Liver (tissue), 9 donors: ENCODE results near the gene PPP4R4. TPM values are rescaled to one million over a fixed set of nuclear protein-coding genes. Genes with fewer than 3 reads are reported as not detected.
A peak's percentile ranks its signal among the peaks of the same experiment; 100 is the strongest.

Experiments
- DNase-seq: peaks from one replicate; pipeline ENCODE4 v3.0.0-alpha.2; 2017; ENCODE audit warnings: low spot score
- H3K27ac ChIP-seq, 2 donors: one replicate each; pipeline ENCODE4 v1.7.0; 2013; ENCODE audit warnings: inconsistent platforms in 2 of 2, low read length in 2 of 2, control low read depth in 1 of 2, low read depth in 1 of 2, mild to moderate bottlenecking in 1 of 2
- H3K27me3 ChIP-seq, 4 donors: one replicate each; pipeline versions ENCODE4 v1.6.1 to v1.7.0; 2013; ENCODE audit warnings: low read length in 3 of 4, inconsistent platforms in 1 of 4, mild to moderate bottlenecking in 1 of 4, moderate library complexity in 1 of 4; ENCODE audit not compliant: control insufficient read depth in 4 of 4, insufficient read depth in 4 of 4
- H3K36me3 ChIP-seq, 4 donors: one replicate each; pipeline versions ENCODE4 v1.6.1 to v1.7.0; 2013; ENCODE audit warnings: low read length in 3 of 4, mild to moderate bottlenecking in 3 of 4, low read depth in 1 of 4, moderate library complexity in 1 of 4; ENCODE audit not compliant: control insufficient read depth in 4 of 4, insufficient read depth in 3 of 4
- H3K4me1 ChIP-seq, 4 donors: one replicate each; pipeline versions ENCODE4 v1.6.1 to v1.7.0; 2013; ENCODE audit warnings: low read length in 3 of 4, mild to moderate bottlenecking in 3 of 4, moderate library complexity in 1 of 4; ENCODE audit not compliant: control insufficient read depth in 4 of 4, insufficient read depth in 4 of 4
- H3K4me3 ChIP-seq, 3 donors: one replicate each; pipeline versions ENCODE4 v1.6.1 to v1.7.0; 2013; ENCODE audit warnings: low read length in 3 of 3, control low read depth in 1 of 3, low read depth in 1 of 3, mild to moderate bottlenecking in 1 of 3
- H3K9ac ChIP-seq, 2 donors: one replicate each; pipeline ENCODE4 v1.7.0; 2013; ENCODE audit warnings: low read length in 2 of 2, mild to moderate bottlenecking in 2 of 2, moderate library complexity in 2 of 2, control low read depth in 1 of 2, low read depth in 1 of 2
- H3K9me3 ChIP-seq, 4 donors: one replicate each; pipeline versions ENCODE4 v1.6.1 to v1.7.0; 2013; ENCODE audit warnings: low read length in 3 of 4; ENCODE audit not compliant: control insufficient read depth in 4 of 4
- FOXA2 ChIP-seq: IDR thresholded peaks from 2 replicates; pipeline ENCODE4 v1.6.1; 2016; ENCODE audit warnings: antibody characterized with exemption
- GABPA ChIP-seq, 2 donors: IDR thresholded peaks in 1 of 2; conservative IDR thresholded peaks in 1 of 2; 2 replicates each; pipeline ENCODE4 v1.6.1; 2016; ENCODE audit warnings: antibody characterized with exemption in 2 of 2, mild to moderate bottlenecking in 1 of 2, moderate library complexity in 1 of 2
- HNF4A ChIP-seq, 2 donors: conservative IDR thresholded peaks; 2 replicates each; pipeline ENCODE4 v1.6.1; 2016; ENCODE audit warnings: antibody characterized with exemption in 2 of 2, mild to moderate bottlenecking in 2 of 2
- HNF4G ChIP-seq: IDR thresholded peaks from 2 replicates; pipeline ENCODE4 v1.6.1; 2016; ENCODE audit warnings: antibody characterized with exemption
- JUND ChIP-seq, 2 donors: IDR thresholded peaks; 2 replicates each; pipeline ENCODE4 v1.6.1; 2016; ENCODE audit warnings: antibody characterized with exemption in 2 of 2
- NR2F2 ChIP-seq: IDR thresholded peaks from 2 replicates; pipeline ENCODE4 v1.6.1; 2016; ENCODE audit warnings: antibody characterized with exemption
- RAD21 ChIP-seq, 2 donors: IDR thresholded peaks; 2 replicates each; pipeline ENCODE4 v1.6.1; 2016; ENCODE audit warnings: antibody characterized with exemption in 2 of 2, mild to moderate bottlenecking in 2 of 2
- REST ChIP-seq: IDR thresholded peaks from 2 replicates; pipeline ENCODE4 v1.6.1; 2016; ENCODE audit warnings: antibody characterized with exemption, mild to moderate bottlenecking
- RXRA ChIP-seq, 2 donors: IDR thresholded peaks; 2 replicates each; pipeline ENCODE4 v1.6.1; 2017 to 2018; ENCODE audit warnings: antibody characterized with exemption in 2 of 2, mild to moderate bottlenecking in 1 of 2
- SP1 ChIP-seq: IDR thresholded peaks from 2 replicates; pipeline ENCODE4 v1.6.1; 2018; ENCODE audit warnings: antibody characterized with exemption, mild to moderate bottlenecking
- TAF1 ChIP-seq: conservative IDR thresholded peaks from 2 replicates; pipeline ENCODE4 v1.6.1; 2016; ENCODE audit warnings: antibody characterized with exemption, mild to moderate bottlenecking
- YY1 ChIP-seq: IDR thresholded peaks from 2 replicates; pipeline ENCODE4 v1.6.1; 2016; ENCODE audit warnings: antibody characterized with exemption, mild to moderate bottlenecking
- ZBTB33 ChIP-seq: IDR thresholded peaks from 2 replicates; pipeline ENCODE4 v1.6.1; 2016; ENCODE audit warnings: antibody characterized with exemption
- WGBS: extraction: QIAGEN DNeasy Blood & Tissue Kit; methylation state at CpG from one replicate; pipeline ENCODE4 v1.1.7; 2013; 5-methylcytosine and 5-hydroxymethylcytosine counted together
- polyA plus RNA-seq, 2 donors: library from polyadenylated mRNA; stranded (reverse) in 1 of 2; unstranded in 1 of 2; fragments of 200-250 nt in 1 of 2; fragments of >200 nt in 1 of 2; fragmentation: Nextera tagmentation in 1 of 2; extraction: Ambion mirVana in 1 of 2; gene quantifications; one replicate each; pipeline versions ENCODE4 v1.2.1 to v1.2.3, GENCODE V29; 2013 to 2015
- total RNA-seq, 2 donors: library from RNA; depleted of rRNA; stranded (reverse); fragments of >200 nt; gene quantifications; one replicate each; pipeline ENCODE4 v1.2.3, GENCODE V29; 2014
- TF ChIP-seq, protein P1 (sequence below): fragments of 150-350 bp; IDR thresholded peaks from 2 replicates; pipeline ENCODE4 v1.5.1; 2017; ENCODE audit warnings: improper control_type of control experiment, low read depth, low read length; ENCODE audit not compliant: missing input control
- TF ChIP-seq, protein P2 (sequence below): IDR thresholded peaks from 2 replicates; pipeline ENCODE4 v1.6.1; 2016; ENCODE audit warnings: antibody characterized with exemption
- donor health status: healthy.
- donor health status: healthy.
- donor health status: healthy.
- donor health status: healthy.
- donor health status: healthy.

PPP4R4 gene
- total and polyA plus RNA-seq, 4 donors = 0.52 to 2.4 (median 0.99) TPM

- TF ChIP-seq REST (no peak), JUND (IDR thresholded peaks at IDR 0.05) (no peak), HNF4A (conservative IDR thresholded peaks at IDR 0.05) (peak; percentile 79 to 92), FOXA2 (no peak), RXRA (IDR thresholded peaks at IDR 0.05) (peak; percentile 55 to 82), YY1 (no peak), NR2F2 (no peak), RAD21 (IDR thresholded peaks at IDR 0.05) (peak in 1 of 2 donors; percentile 50), TAF1 (no peak), HNF4G (peak; percentile 90), ZBTB33 (no peak), GABPA (IDR thresholded peaks at IDR 0.05 in 1 of 2, conservative IDR thresholded peaks at IDR 0.05 in 1 of 2) (no peak), SP1 (peak; percentile 54)
- TF ChIP-seq, protein P1, sequence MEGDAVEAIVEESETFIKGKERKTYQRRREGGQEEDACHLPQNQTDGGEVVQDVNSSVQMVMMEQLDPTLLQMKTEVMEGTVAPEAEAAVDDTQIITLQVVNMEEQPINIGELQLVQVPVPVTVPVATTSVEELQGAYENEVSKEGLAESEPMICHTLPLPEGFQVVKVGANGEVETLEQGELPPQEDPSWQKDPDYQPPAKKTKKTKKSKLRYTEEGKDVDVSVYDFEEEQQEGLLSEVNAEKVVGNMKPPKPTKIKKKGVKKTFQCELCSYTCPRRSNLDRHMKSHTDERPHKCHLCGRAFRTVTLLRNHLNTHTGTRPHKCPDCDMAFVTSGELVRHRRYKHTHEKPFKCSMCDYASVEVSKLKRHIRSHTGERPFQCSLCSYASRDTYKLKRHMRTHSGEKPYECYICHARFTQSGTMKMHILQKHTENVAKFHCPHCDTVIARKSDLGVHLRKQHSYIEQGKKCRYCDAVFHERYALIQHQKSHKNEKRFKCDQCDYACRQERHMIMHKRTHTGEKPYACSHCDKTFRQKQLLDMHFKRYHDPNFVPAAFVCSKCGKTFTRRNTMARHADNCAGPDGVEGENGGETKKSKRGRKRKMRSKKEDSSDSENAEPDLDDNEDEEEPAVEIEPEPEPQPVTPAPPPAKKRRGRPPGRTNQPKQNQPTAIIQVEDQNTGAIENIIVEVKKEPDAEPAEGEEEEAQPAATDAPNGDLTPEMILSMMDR = no peak
- TF ChIP-seq, protein P2, sequence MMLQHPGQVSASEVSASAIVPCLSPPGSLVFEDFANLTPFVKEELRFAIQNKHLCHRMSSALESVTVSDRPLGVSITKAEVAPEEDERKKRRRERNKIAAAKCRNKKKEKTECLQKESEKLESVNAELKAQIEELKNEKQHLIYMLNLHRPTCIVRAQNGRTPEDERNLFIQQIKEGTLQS = peak; percentile 23
- H3K9ac ChIP-seq = no peak overlapping the region
- H3K36me3 ChIP-seq = peaks cover 7 to 72% (median 60%) of the 10 kb centered on the region in 4 donors
- DNase-seq = peak; percentile 32
- peak overlapping the region in 1 of 2 donors; percentile 1 for H3K27ac ChIP-seq
- H3K9me3 ChIP-seq = peaks cover 0 to 10% (median 4%) of the 10 kb centered on the region in 4 donors
- H3K4me1 ChIP-seq = peaks cover 0 to 10% (median 5%) of the 10 kb centered on the region in 4 donors
- H3K4me3 ChIP-seq = no peak overlapping the region
- no peaks in the 10 kb centered on the region for H3K27me3 ChIP-seq
- 67% methylated on average over 12 of the region's 12 CpGs for WGBS
Observed at GRCh38 chr14:94306047-94306978, 132.2 kb downstream of the PPP4R4 start.
